HG03565 (cell line): ENCODE results near the gene LARGE1.

Source experiments
- ATAC-seq: cut with Tn5 transposase; IDR thresholded peaks from one replicate; pipeline ENCODE4 v1.9.1; 2021; ENCODE audit warnings: mild to moderate bottlenecking, moderate library complexity; ENCODE audit not compliant: unreplicated experiment

Gene LARGE1

DNA sequence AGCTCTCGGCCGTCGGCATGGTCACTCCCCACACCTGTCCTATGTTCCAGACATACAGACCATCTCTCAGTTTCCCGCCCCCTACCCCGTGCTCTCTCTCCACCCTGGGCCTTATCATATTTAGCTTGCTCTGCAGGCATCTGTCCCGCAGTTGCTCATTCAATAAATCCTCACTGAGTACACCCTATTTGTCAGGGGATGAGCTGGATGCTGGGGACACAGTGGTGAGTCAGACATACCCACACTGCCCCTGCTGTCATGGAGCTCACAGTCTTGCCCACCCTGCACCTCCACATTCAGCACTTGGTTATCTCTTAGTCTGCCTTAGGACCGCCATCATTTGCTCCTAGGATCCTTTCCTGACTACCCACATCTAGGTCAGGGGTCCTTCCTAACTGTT lies 313.8 kb downstream of the LARGE1 start:
- no peak for ATAC-seq

GRCh38 chr22:33605666-33606065 lies 314.6 kb downstream of the LARGE1 start:
- no peak for ATAC-seq

- no peak for ATAC-seq
Measured at GRCh38 chr22:33605221-33605620, 315.1 kb downstream of the LARGE1 start.

GRCh38 chr22:33601062-33601461 lies 319.2 kb downstream of the LARGE1 start:
- ATAC-seq = no peak

GRCh38 chr22:33600595-33600994 lies 319.7 kb downstream of the LARGE1 start:
- ATAC-seq = no peak

- ATAC-seq = no peak
Measured at GRCh38 chr22:33600113-33600512, 320.2 kb downstream of the LARGE1 start.

DNA sequence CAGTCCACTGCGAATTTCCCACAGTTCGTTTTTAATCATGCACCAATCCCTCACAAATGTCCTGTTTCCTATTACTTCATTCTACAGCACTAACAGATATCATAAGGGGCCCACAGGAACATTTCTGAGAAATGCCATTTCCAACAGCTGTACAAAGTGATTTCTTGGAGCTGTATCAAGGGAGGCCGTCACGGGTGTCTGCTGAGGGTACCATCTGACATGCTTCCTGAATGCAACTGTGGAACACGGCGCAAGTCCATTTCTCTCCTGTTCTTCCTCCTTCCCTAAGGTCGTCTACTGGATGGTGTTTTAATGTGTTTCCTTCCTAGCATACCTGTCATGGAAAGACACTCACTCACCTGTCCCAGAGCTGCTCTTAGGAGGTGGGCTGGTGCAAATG lies 320.7 kb downstream of the LARGE1 start:
- ATAC-seq = no peak

DNA sequence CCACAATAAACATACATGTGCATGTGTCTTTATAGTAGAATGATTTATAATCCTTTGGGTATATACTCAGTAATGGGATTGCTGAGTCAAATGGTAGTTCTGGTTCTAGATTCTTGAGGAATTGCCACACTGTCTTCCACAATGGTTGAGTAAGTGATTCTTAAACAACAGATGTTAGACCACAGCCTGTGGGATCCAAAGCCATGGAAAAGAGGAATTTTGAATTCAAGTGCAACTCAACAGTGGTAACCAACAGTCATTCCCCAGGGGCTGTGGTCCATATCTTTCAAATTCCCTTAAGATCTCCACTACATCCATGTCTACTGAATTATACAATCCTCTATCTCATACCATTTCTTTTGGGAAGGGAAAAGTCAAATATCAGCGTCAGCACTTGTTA lies 321.5 kb downstream of the LARGE1 start:
- ATAC-seq = no peak

- ATAC-seq = no peak
Measured at GRCh38 chr22:33597274-33597985, 322.8 kb downstream of the LARGE1 start.

- ATAC-seq = no peak
Measured at GRCh38 chr22:33593818-33594217, 326.5 kb downstream of the LARGE1 start.

DNA sequence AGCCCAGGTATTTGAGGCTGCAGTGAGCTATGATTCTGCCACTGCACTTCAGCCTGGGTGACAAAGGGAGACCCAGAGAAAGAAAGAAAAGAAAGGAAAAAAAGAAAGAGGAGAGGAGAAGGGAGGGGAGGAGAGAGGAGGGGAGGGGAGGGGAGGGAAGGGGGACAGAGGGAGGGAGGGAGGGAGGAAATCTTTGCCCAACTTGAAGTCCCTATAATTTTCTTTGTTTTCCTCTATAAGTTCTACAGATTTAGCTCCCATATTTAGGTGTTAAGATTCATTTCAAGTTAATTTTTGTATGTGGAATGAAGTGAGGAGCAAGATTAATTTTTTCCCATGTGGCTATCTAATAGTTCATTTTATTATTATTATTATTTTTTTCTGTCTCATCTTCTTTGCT lies 328.3 kb downstream of the LARGE1 start:
- no peak for ATAC-seq

GRCh38 chr22:33589297-33589696 lies 331.0 kb downstream of the LARGE1 start:
- ATAC-seq = no peak

DNA sequence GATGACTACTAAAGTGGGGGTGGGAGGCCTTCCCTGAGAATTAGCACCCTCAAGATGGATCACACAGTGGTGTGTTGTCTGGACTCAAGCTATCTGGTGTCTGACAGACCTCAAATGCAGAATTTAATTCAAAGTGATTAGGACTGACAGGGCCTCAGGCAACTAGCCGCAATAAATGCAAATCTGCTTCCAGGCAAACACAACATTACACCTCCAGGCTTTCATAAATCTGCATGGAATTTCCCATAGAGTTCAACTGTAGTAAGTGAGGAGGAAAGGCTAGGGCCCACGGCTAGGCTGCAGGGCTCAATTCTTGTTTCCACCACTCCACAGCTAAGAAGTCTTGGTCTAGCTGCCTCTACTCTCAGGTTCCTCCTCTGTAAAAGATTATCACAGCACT lies 331.4 kb downstream of the LARGE1 start:
- ATAC-seq = no peak

DNA sequence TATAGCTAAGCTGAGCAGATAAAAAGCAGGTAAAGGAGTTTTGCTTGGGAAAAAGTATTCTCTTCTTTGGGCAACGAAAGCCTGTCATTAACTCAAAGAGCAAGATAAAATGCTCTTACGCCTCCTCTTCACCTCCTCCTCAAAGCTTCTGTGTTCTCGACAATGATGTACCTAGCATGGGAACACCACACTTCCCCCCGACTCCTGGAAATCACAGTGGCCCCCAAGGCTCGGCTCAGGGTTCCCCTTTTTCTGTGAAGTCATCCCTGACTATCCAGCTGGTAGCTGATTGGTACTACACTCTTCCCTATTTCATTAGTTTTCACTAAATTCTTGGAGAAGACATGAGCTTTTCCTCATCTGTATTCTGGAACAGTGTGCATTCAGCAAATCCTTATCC lies 336.1 kb downstream of the LARGE1 start:
- no peak for ATAC-seq

DNA sequence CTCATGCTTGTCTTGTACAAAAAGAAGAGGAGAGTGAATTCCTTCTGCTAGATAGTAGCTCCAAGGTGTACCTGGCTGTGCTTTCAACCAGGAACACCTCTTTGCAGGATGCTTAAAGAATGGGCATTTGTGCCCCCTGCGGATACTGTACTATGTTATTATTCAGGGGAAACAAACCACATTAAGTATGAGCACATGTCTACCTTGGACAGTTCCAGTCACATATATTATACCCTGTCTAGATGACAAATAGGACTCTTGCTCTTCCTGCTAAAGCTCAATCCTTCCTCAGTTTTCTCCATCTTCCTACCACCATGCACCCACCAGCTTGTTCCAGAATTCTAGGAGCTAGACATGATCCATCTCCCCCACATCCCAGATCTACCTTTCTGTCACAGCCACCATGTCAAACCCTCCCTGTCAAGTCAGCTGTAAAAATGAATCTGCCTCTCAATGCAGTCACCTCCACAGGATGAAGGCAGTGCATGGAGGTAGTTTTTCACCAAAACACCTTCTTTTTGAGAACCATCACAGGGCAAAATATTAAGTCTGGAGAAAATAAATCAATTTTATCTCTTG lies 337.4 kb downstream of the LARGE1 start:
- ATAC-seq = no peak

GRCh38 chr22:33580310-33580709 lies 340.0 kb downstream of the LARGE1 start:
- ATAC-seq = no peak

GRCh38 chr22:33579448-33580093 lies 340.7 kb downstream of the LARGE1 start:
- ATAC-seq = no peak

- no peak for ATAC-seq
Measured at GRCh38 chr22:33578752-33579151, 341.5 kb downstream of the LARGE1 start.

DNA sequence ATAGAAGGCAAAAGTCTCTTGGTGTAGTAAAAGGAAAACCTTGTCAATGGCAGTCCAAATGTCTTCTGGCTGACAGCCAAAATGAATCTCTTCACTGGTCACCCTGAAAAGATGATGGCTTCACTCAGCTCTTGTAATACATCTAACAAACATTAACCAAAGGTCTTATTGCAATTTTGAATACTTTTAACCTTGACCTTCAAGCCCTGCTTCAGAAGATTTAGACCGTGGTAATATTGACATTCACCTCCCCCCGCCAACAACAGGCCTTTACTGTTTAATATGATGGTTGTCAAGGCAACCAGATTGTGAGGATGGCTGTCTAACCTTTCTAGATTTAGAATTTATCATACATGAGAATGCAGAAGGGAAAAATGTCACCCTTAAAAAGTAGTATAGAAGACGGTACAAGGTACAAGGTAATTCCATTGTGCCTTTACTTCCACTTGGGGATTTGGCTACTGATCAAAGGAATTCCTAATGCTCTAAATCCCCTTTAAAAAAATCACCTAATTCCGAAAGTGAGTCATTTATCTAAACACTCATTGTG lies 342.3 kb downstream of the LARGE1 start:
- ATAC-seq = no peak

- ATAC-seq = no peak
Measured at GRCh38 chr22:33576205-33576604, 344.1 kb downstream of the LARGE1 start.

DNA sequence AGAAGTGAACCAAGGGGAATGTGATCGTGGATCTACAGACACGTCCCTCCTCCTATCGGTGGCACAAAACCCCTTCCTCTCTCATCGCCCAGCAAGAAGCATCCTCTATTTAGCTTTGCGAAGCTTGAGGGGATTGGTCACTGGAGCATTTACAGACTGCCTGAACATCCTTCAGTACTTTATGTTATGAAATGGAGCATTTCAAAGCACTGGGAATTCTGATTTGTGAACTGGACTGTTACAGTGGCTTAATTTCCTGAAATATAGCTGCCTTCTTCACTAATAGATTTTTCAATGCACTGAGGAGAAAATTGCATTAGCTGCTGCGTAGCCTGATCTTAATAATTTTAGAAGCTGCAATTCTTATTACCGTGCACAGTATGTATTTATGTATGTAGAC lies 344.5 kb downstream of the LARGE1 start:
- ATAC-seq = no peak

GRCh38 chr22:33575041-33575440 lies 345.2 kb downstream of the LARGE1 start:
- no peak for ATAC-seq
